Measurements from ENCODE around the gene PRKCA. TPM values are rescaled to one million over a fixed set of nuclear protein-coding genes. Genes with fewer than 3 reads are reported as not detected.

The PRKCA gene
- total RNA-seq, 1 experiment from 2014 or later = 29.5 TPM

- peaks cover 77% of the 10 kb centered on the region for H3K4me1 Mint-ChIP-seq
- H3K36me3 Mint-ChIP-seq = 0 out of 2 replicates have a peak, but pooled peaks cover 2% of the 10 kb centered on the region
- POLR2A ChIA-PET = no interaction called here
- H3K4me3 Mint-ChIP-seq = no peak overlapping the region
- no peaks in the 10 kb centered on the region for H3K9me3 Mint-ChIP-seq
- H3K27ac Mint-ChIP-seq = 0 out of 2 replicates have a peak overlapping the region, but pooled peaks have one; percentile 69
- no peak for DNase-seq (ENCODE audit: low spot score)
- H3K27me3 Mint-ChIP-seq (ENCODE audit: low read depth) = no peaks in the 10 kb centered on the region
- peak; percentile 34 for ATAC-seq
- TF ChIP-seq STAT6 (CRISPR knock-in tag; conservative IDR thresholded peaks at IDR 0.05; ENCODE audit: low read depth) (no peak), CTCF (IDR thresholded peaks at IDR 0.05) (peak; percentile 35; the same call in 1 of the 2 replicates)
- CTCF ChIA-PET = interaction anchor here (0.9 kb wide), 2 partner anchors 185 to 514 kb away, joined by 3 read pairs; no protein-coding TSS in a partner anchor
These were observed 413.3 kb downstream of the PRKCA start for GRCh38 chr17:66715745-66716156.

GRCh38 chr17:66716236-66717026, 414.0 kb downstream of the PRKCA start:
- H3K4me1 Mint-ChIP-seq = peaks cover 77% of the 10 kb centered on the region
- TF ChIP-seq KAT7 (CRISPR knock-in tag; IDR thresholded peaks at IDR 0.05; ENCODE audit: borderline replicate concordance) = no peak
- TF ChIP-seq ZNF219 (CRISPR knock-in tag; IDR thresholded peaks at IDR 0.05; ENCODE audit: borderline replicate concordance) = no peak
- TF ChIP-seq ZNF138 (CRISPR knock-in tag; conservative IDR thresholded peaks at IDR 0.05) = no peak
- no peak for TF ChIP-seq GRHL2 (CRISPR knock-in tag; IDR thresholded peaks at IDR 0.05; ENCODE audit: insufficient replicate concordance, severe bottlenecking)
- TF ChIP-seq GABPB1 (CRISPR knock-in tag; IDR thresholded peaks at IDR 0.05) = no peak
- no peak for TF ChIP-seq FOXP4 (CRISPR knock-in tag; IDR thresholded peaks at IDR 0.05)
- TF ChIP-seq CREB1 (CRISPR knock-in tag; IDR thresholded peaks at IDR 0.05) = no peak
- TF ChIP-seq JAZF1 (CRISPR knock-in tag; IDR thresholded peaks at IDR 0.05) = no peak
- no peak for TF ChIP-seq USF2 (CRISPR knock-in tag; IDR thresholded peaks at IDR 0.05)
- no peak for TF ChIP-seq TCF7 (CRISPR knock-in tag; IDR thresholded peaks at IDR 0.05; ENCODE audit: low read depth)
- TF ChIP-seq ZNF425 (CRISPR knock-in tag; conservative IDR thresholded peaks at IDR 0.05) = no peak
- TF ChIP-seq TP53 (CRISPR knock-in tag; IDR thresholded peaks at IDR 0.05) = no peak
- no peak for TF ChIP-seq E2F1 (CRISPR knock-in tag; IDR thresholded peaks at IDR 0.05)
- no peak for TF ChIP-seq NFATC4 (CRISPR knock-in tag; IDR thresholded peaks at IDR 0.05)
- no peak for TF ChIP-seq ETV6 (CRISPR knock-in tag; IDR thresholded peaks at IDR 0.05)
- no peak for TF ChIP-seq RORB (CRISPR knock-in tag; IDR thresholded peaks at IDR 0.05)
- no peak for TF ChIP-seq ZNF317 (CRISPR knock-in tag; IDR thresholded peaks at IDR 0.05; ENCODE audit: borderline replicate concordance, low read depth)
- DNase-seq (ENCODE audit: low spot score) (no peak), ATAC-seq (no peak)
- ChIA-PET CTCF (interaction anchor here (1.3 kb wide), 1 partner anchor 11 kb away, joined by 3 read pairs; no protein-coding TSS in a partner anchor), POLR2A (no interaction called here)
- H3K27me3 Mint-ChIP-seq (ENCODE audit: low read depth) = no peaks in the 10 kb centered on the region
- H3K4me3 Mint-ChIP-seq = no peak overlapping the region
- no peaks in the 10 kb centered on the region for H3K9me3 Mint-ChIP-seq
- H3K27ac Mint-ChIP-seq = peak overlapping the region; percentile 69; the same call in 1 of the 2 replicates
- H3K36me3 Mint-ChIP-seq = 0 out of 2 replicates have a peak, but pooled peaks cover 3% of the 10 kb centered on the region

Measured in WTC11 (cell line).